ENCODE data around the gene CLCN2.

The CLCN2 gene

DNA sequence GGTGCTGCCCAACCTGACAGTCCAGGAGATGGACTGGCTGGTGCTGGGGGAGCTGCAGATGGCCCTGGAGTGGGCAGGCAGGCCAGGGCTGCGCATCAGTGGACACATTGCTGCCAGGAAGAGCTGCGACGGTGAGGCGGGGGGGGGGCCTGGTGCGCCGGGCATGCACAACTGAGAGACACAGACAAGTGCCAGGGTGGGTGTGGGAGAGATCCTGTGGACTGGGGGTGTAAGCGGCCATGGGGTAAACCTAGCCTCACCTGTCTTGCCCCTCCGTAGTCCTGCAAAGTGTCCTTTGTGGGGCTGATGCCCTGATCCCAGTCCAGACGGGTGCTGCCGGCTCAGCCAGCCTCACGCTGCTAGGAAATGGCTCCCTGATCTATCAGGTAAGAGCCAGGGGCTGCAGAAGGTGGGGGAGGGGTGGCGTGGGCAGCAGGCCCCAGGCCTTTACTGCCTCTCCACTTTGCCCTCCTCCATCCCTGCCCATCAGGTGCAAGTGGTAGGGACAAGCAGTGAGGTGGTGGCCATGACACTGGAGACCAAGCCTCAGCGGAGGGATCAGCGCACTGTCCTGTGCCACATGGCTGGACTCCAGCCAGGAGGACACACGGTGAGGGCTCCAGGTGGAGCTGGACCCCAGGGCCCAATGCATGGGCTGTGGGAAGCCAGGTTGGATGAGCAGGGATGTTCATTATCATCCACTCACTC, 21.8 kb upstream of the CLCN2 start:
- TF ChIP-seq FOXM1 (IDR thresholded peaks at IDR 0.05; ENCODE audit: borderline replicate concordance) = no peak
- TF ChIP-seq SP1 (IDR thresholded peaks at IDR 0.05) = no peak
- no peak for TF ChIP-seq FOXK2 (IDR thresholded peaks at IDR 0.05)
- TF ChIP-seq HDGF (IDR thresholded peaks at IDR 0.05; ENCODE audit: borderline replicate concordance) = no peak
- TF ChIP-seq FOXA1 (IDR thresholded peaks at IDR 0.05) = no peak
- TF ChIP-seq NFRKB (IDR thresholded peaks at IDR 0.05) = no peak
- TF ChIP-seq ARNT (IDR thresholded peaks at IDR 0.05) = no peak
- no peak for TF ChIP-seq CTBP1 (IDR thresholded peaks at IDR 0.05; ENCODE audit: borderline replicate concordance)
- no peak for TF ChIP-seq L3MBTL2 (conservative IDR thresholded peaks at IDR 0.05)
- no peak for TF ChIP-seq SUZ12 (IDR thresholded peaks at IDR 0.05)
- TF ChIP-seq BHLHE40 (IDR thresholded peaks at IDR 0.05; ENCODE audit: borderline replicate concordance) = no peak
- no peak for TF ChIP-seq LEF1 (IDR thresholded peaks at IDR 0.05; ENCODE audit: borderline replicate concordance)
- no peak for TF ChIP-seq ZNF384 (IDR thresholded peaks at IDR 0.05)
- no peak for TF ChIP-seq ELF4 (IDR thresholded peaks at IDR 0.05)
- TF ChIP-seq TARDBP (IDR thresholded peaks at IDR 0.05) = no peak
- no peak for TF ChIP-seq PKNOX1 (IDR thresholded peaks at IDR 0.05)
- no peak for DNase-seq (ENCODE audit: extremely low spot score)
- CTCF ChIA-PET = no interaction called here
- POLR2A ChIA-PET = no interaction called here

DNA sequence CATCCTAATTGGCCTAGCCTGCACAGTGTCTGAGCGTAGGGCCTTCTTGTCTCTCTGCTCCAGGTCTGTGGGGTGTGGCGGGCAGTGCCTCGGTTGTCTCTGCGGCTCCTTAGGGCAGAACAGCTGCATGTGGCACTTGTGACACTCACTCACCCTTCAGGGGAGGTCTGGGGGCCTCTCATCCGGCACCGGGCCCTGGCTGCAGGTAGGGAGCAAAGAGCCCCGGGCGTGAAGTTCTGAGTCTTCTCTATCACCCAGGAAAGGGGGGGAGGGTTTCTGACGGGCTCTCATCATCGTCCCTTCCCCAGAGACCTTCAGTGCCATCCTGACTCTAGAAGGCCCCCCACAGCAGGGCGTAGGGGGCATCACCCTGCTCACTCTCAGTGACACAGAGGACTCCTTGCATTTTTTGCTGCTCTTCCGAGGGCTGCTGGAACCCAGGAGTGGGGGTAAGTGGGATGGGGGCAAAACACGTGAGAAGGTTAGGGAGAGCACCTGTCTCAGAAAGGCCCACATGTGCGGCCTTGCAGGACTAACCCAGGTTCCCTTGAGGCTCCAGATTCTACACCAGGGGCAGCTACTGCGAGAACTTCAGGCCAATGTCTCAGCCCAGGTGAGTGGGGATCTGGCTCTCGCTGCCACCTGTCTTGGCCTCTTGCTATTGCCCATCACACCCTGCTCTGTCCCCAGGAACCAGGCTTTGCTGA, 21.1 kb upstream of the CLCN2 start:
- ChIA-PET POLR2A (no interaction called here), CTCF (no interaction called here)
- TF ChIP-seq SUZ12 (IDR thresholded peaks at IDR 0.05) (no peak), ARNT (IDR thresholded peaks at IDR 0.05) (no peak), PKNOX1 (IDR thresholded peaks at IDR 0.05) (no peak), ZNF384 (IDR thresholded peaks at IDR 0.05) (no peak), BHLHE40 (IDR thresholded peaks at IDR 0.05; ENCODE audit: borderline replicate concordance) (no peak)
- DNase-seq (ENCODE audit: extremely low spot score) = no peak

GRCh38 chr3:184381261-184382224, 20.1 kb upstream of the CLCN2 start:
- TF ChIP-seq L3MBTL2 (conservative IDR thresholded peaks at IDR 0.05) (no peak), FOXA1 (IDR thresholded peaks at IDR 0.05) (no peak), HDGF (IDR thresholded peaks at IDR 0.05; ENCODE audit: borderline replicate concordance) (no peak), FOXK2 (IDR thresholded peaks at IDR 0.05) (no peak), ELF4 (IDR thresholded peaks at IDR 0.05) (no peak), TARDBP (IDR thresholded peaks at IDR 0.05) (no peak), FOXM1 (IDR thresholded peaks at IDR 0.05; ENCODE audit: borderline replicate concordance) (no peak), SP1 (IDR thresholded peaks at IDR 0.05) (no peak), BHLHE40 (IDR thresholded peaks at IDR 0.05; ENCODE audit: borderline replicate concordance) (no peak), ARNT (IDR thresholded peaks at IDR 0.05) (no peak), NFRKB (IDR thresholded peaks at IDR 0.05) (no peak), LEF1 (IDR thresholded peaks at IDR 0.05; ENCODE audit: borderline replicate concordance) (no peak), ZNF384 (IDR thresholded peaks at IDR 0.05) (no peak), SUZ12 (IDR thresholded peaks at IDR 0.05) (no peak), CTBP1 (IDR thresholded peaks at IDR 0.05; ENCODE audit: borderline replicate concordance) (no peak), PKNOX1 (IDR thresholded peaks at IDR 0.05) (no peak)
- DNase-seq (ENCODE audit: extremely low spot score) = no peak
- POLR2A ChIA-PET = no interaction called here
- CTCF ChIA-PET = no interaction called here

GRCh38 chr3:184380627-184381260, 19.3 kb upstream of the CLCN2 start:
- no peak for TF ChIP-seq PKNOX1 (IDR thresholded peaks at IDR 0.05)
- TF ChIP-seq NFRKB (IDR thresholded peaks at IDR 0.05) = no peak
- TF ChIP-seq BHLHE40 (IDR thresholded peaks at IDR 0.05; ENCODE audit: borderline replicate concordance) = no peak
- no peak for TF ChIP-seq CTBP1 (IDR thresholded peaks at IDR 0.05; ENCODE audit: borderline replicate concordance)
- no peak for TF ChIP-seq HDGF (IDR thresholded peaks at IDR 0.05; ENCODE audit: borderline replicate concordance)
- no peak for TF ChIP-seq SUZ12 (IDR thresholded peaks at IDR 0.05)
- TF ChIP-seq TARDBP (IDR thresholded peaks at IDR 0.05) = no peak
- no peak for TF ChIP-seq ARNT (IDR thresholded peaks at IDR 0.05)
- POLR2A ChIA-PET = interaction anchor here (1.7 kb wide), 1 partner anchor 19 kb away, joined by 5 read pairs; the partner anchor contains the start of genes CLCN2 and POLR2H
- CTCF ChIA-PET = no interaction called here
- no peak for DNase-seq (ENCODE audit: extremely low spot score)

All from HEK293T (cell line).